AG04450 (cell line): ENCODE measurements around the gene SLC26A4. TPM values are rescaled to one million over a fixed set of nuclear protein-coding genes. Genes with fewer than 3 reads are reported as not detected.

Experiments used
- CTCF ChIA-PET: fragments of 300-600, 350-600 bp; formaldehyde crosslinking; extraction: SDS; loops from one replicate; lab custom pipeline; 2022; ENCODE audit warnings: antibody characterized with exemption, inconsistent platforms; lab: Charles Lee
- POLR2A ChIA-PET: fragments of 350-600 bp; formaldehyde crosslinking; extraction: SDS; loops from one replicate; lab custom pipeline; 2021; ENCODE audit warnings: antibody characterized with exemption, inconsistent platforms; lab: Yijun Ruan, JAX
- DNase-seq: peaks from one replicate; pipeline ENCODE4 v3.0.0-alpha.2; 2011; ENCODE audit warnings: low read depth, low spot score
- H3K27ac ChIP-seq: one replicate; pipeline ENCODE4 v1.5.1; 2012; ENCODE audit warnings: low read depth, low read length, control low read depth
- H3K27me3 ChIP-seq: one replicate; pipeline ENCODE4 v1.6.0; 2012; ENCODE audit warnings: low read length; ENCODE audit not compliant: control insufficient read depth, insufficient read depth
- H3K4me3 ChIP-seq: 2 replicates; pipeline ENCODE4 v1.5.1; 2011; ENCODE audit warnings: mild to moderate bottlenecking, low read depth, low read length, control low read depth
- H3K9me3 ChIP-seq: 2 replicates; pipeline ENCODE4 v1.5.1; 2012; ENCODE audit warnings: low read length; ENCODE audit not compliant: control insufficient read depth, insufficient read depth
- polyA plus RNA-seq: library from polyadenylated mRNA; depleted of rRNA; stranded (reverse); fragments of >200 nt; gene quantifications from 2 replicates; pipeline ENCODE4 v1.2.3, GENCODE V29; 2011
- TF ChIP-seq, protein P1 (sequence below): IDR thresholded peaks from 2 replicates; pipeline ENCODE4 v1.5.1; 2011; ENCODE audit warnings: low read depth, low read length, control low read depth, inconsistent platforms

The SLC26A4 gene
- polyA plus RNA-seq, 1 experiment = 0.12 TPM

GRCh38 chr7:107697321-107698049 is 36.9 kb downstream of the SLC26A4 start:
- CTCF ChIA-PET = no interaction called here

DNA sequence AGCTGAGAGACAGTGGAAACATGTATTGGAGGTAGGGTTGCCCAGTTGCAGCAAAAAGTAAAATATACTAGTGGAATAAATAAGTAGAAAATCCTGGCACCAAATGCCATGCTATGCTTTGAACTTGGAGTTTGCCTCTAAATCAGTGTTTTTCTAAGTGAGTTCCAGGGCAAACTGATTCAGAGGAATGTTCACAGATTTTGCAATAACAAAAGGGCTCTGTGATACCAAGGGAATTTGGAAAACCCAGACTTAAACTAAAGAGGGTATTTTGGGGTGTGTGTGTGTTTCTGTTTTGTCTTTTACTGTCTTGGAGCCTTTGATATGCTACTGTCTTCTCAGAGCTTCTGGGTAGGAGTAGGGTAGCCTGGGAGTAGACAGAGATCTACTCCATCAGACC is 39.9 kb downstream of the SLC26A4 start:
- H3K4me3 ChIP-seq = no peak overlapping the region
- TF ChIP-seq, protein P1, sequence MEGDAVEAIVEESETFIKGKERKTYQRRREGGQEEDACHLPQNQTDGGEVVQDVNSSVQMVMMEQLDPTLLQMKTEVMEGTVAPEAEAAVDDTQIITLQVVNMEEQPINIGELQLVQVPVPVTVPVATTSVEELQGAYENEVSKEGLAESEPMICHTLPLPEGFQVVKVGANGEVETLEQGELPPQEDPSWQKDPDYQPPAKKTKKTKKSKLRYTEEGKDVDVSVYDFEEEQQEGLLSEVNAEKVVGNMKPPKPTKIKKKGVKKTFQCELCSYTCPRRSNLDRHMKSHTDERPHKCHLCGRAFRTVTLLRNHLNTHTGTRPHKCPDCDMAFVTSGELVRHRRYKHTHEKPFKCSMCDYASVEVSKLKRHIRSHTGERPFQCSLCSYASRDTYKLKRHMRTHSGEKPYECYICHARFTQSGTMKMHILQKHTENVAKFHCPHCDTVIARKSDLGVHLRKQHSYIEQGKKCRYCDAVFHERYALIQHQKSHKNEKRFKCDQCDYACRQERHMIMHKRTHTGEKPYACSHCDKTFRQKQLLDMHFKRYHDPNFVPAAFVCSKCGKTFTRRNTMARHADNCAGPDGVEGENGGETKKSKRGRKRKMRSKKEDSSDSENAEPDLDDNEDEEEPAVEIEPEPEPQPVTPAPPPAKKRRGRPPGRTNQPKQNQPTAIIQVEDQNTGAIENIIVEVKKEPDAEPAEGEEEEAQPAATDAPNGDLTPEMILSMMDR = no peak
- H3K27ac ChIP-seq = no peak overlapping the region
- ChIA-PET CTCF (interaction anchor here (0.6 to 1.4 kb wide), 3 partner anchors 11 to 174 kb away, joined by 3 to 5 read pairs (median 4); no protein-coding TSS in a partner anchor), POLR2A (no interaction called here)
- no peaks in the 10 kb centered on the region for H3K9me3 ChIP-seq
- H3K27me3 ChIP-seq = no peaks in the 10 kb centered on the region
- DNase-seq = no peak

More at GRCh38 chr7:107697321-107698049, 36.9 kb downstream of the SLC26A4 start:
- POLR2A ChIA-PET = no interaction called here
- TF ChIP-seq, protein P1 = no peak
- Histone ChIP-seq H3K4me3 (no peak overlapping the region), H3K27me3 (no peaks in the 10 kb centered on the region), H3K9me3 (no peaks in the 10 kb centered on the region), H3K27ac (no peak overlapping the region)
- no peak for DNase-seq

- TF ChIP-seq, protein P1 = no peak
- ChIA-PET POLR2A (no interaction called here), CTCF (interaction anchor here (0.6 to 1.4 kb wide), 3 partner anchors 11 to 174 kb away, joined by 4 to 5 read pairs (median 4); no protein-coding TSS in a partner anchor)
- Histone ChIP-seq H3K4me3 (no peak overlapping the region), H3K27ac (no peak overlapping the region), H3K27me3 (no peaks in the 10 kb centered on the region), H3K9me3 (no peaks in the 10 kb centered on the region)
- DNase-seq = no peak
These were observed 40.6 kb downstream of the SLC26A4 start for GRCh38 chr7:107701191-107701590.

- no peaks in the 10 kb centered on the region for H3K9me3 ChIP-seq
- TF ChIP-seq, protein P1 = no peak
- CTCF ChIA-PET = no interaction called here
- H3K27me3 ChIP-seq = no peaks in the 10 kb centered on the region
- no peak overlapping the region for H3K4me3 ChIP-seq
- no peak overlapping the region for H3K27ac ChIP-seq
- POLR2A ChIA-PET = no interaction called here
- DNase-seq = no peak
These were observed 42.6 kb downstream of the SLC26A4 start for GRCh38 chr7:107703219-107703618.

DNA sequence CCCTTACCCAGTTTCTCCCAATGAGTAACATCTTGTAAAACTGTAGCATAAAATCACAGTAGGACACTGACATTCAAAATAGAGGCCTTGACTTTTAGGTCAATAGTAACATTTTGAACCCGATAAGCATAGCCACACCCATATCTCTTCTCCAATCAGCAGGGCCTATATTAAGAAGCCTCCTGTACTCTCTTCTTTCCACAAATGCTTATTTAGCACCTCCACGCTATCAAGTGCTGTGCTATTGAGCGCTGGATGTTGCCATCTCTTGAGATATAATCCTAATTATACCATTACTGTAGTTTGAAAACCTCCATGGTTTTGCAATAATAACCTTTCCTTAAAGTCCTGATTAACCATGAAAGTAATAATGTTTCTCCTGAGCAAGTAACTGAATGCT is 43.2 kb downstream of the SLC26A4 start:
- H3K9me3 ChIP-seq = no peaks in the 10 kb centered on the region
- POLR2A ChIA-PET = no interaction called here
- TF ChIP-seq, protein P1 = no peak

More for the DNA sequence above, 43.2 kb downstream of the SLC26A4 start:
- no peaks in the 10 kb centered on the region for H3K27me3 ChIP-seq
- CTCF ChIA-PET = no interaction called here
- DNase-seq = no peak
- no peak overlapping the region for H3K4me3 ChIP-seq
- H3K27ac ChIP-seq = no peak overlapping the region
